B cell (primary cell): ENCODE measurements around the gene GGTLC2.

Experiments
- CTCF ChIP-seq: fragments of 200-600 bp; IDR thresholded peaks from one replicate; pipeline ENCODE4 v1.8.0; 2022; ENCODE audit warnings: antibody characterized with exemption, mild to moderate bottlenecking
- EZH2 ChIP-seq: IDR thresholded peaks from 2 replicates; pipeline ENCODE4 v1.6.1; 2012; ENCODE audit warnings: borderline replicate concordance, low read depth, mild to moderate bottlenecking, moderate library complexity, low read length; ENCODE audit not compliant: insufficient read depth, poor library complexity, severe bottlenecking

GRCh38 chr22:22657712-22658111 lies 13.3 kb downstream of the GGTLC2 start:
- TF ChIP-seq CTCF (no peak), EZH2 (no peak)
